HTR-8/SVneo (cell line): ENCODE results near the gene CLIP2.
"Not testable (repeated sequence)": the region's sequence is repeated elsewhere in the genome, so short reads cannot be mapped to it uniquely, and the experiment has no call there.

ENCODE experiments used
- DNase-seq: peaks from one replicate; pipeline ENCODE4 v3.0.0; 2011; ENCODE audit warnings: low spot score, mixed read lengths; ENCODE audit not compliant: insufficient read length
- FAIRE-seq: peaks from 2 replicates; lab custom pipeline; 2011; peaks lifted over from hg19 to GRCh38; lab: Jason Lieb, UNC

CLIP2 gene

GRCh38 chr7:74364061-74364460, 74.9 kb downstream of the CLIP2 start:
- no peak for DNase-seq
- no peak for FAIRE-seq

DNA sequence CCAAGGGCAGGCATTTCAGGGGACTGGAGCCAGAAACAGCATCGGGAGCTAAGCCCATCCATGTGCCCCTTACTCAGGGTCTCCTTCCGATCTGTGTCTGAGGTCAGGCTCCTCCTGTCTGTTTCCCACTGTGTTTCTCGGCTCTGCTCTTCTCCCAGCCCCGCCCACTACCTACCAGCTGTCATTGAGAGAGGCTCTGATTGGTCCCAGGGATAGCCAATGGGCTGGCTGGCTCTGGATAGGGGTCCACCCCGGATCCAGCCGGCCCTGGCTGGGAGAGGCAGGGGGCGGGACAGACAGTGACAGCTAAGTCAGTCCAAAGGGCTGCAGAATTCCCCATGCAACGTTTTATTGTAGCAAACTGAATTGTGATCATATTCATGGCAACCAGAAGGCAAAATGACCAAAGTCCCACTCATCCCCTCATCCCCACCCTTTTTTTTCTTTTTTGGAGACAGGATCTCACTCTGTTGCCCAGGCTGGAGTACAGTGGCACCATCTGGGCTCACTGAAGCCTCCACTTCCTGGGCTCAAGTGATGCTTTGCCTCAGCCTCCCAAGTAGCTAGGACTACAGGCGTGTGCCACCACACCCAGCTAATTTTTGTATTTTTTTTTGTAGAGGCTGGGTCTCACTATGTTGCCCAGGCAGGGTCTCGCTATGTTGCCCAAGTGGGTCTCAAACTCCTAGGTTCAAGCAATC, 76.3 kb downstream of the CLIP2 start:
- no peak for FAIRE-seq

GRCh38 chr7:74371381-74372341, 82.5 kb downstream of the CLIP2 start:
- FAIRE-seq (no peak), DNase-seq (no peak)

More for the DNA sequence above, 76.3 kb downstream of the CLIP2 start:
- peak; percentile 80 for DNase-seq

DNA sequence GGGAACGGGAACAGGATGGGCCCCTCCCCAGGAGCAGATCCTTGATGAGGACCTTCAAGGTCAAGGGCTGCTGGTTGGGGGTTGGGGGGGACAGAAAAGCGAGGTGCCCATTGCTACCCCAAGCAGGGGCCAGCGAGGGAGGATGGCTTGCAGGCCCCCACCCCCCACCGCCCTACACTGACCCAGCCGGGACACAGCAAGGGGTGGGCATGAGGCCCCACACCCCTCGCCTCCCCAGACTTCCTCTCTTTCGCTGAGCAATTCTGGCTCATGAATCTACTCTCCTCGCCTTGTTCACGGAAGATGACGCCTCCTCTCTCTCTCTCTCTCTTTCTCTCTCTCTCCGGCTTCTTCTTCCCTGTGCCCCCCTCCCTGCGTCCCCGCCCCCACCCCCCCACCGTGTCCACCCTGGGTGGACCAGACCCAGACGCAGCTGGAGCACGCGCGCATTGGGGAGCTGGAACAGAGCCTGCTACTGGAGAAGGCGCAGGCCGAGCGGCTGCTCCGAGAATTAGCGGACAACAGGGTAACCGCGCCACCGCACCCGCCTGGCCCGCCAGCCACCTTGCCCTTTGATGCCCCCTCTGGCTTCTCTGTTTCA, 83.4 kb downstream of the CLIP2 start:
- FAIRE-seq: no peak
- no peak for DNase-seq

GRCh38 chr7:74373536-74373935, 84.3 kb downstream of the CLIP2 start:
- FAIRE-seq (no peak), DNase-seq (no peak)

- DNase-seq (no peak), FAIRE-seq (no peak)
These were observed 86.6 kb downstream of the CLIP2 start for GRCh38 chr7:74375726-74376220.

DNA sequence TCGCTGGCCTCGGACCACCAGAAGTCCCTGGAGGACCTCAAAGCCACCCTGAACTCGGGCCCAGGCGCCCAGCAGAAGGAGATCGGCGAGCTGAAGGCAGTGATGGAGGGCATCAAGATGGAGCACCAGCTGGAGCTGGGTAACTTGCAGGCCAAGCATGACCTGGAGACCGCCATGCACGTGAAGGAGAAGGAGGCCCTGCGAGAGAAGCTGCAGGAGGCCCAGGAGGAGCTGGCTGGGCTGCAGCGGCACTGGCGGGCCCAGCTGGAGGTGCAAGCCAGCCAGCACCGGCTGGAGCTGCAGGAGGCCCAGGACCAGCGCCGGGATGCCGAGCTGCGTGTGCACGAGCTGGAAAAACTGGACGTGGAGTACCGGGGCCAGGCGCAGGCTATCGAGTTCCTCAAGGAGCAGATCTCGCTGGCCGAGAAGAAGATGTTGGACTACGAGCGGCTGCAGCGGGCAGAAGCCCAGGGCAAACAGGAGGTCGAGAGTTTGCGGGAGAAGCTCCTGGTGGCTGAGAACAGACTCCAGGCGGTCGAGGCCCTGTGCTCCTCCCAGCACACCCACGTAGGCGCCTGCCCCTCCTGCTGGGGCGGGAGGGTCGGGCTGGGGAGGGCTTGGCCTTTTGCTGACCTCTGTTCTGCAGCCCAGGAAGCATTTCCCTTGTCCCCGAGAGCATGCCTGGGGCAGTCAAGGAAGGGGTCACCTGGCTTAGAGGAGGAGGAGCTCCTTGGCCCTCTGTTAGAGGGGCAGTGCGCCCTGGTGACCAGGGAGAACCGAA, 87.2 kb downstream of the CLIP2 start:
- DNase-seq (no peak), FAIRE-seq (no peak)

DNA sequence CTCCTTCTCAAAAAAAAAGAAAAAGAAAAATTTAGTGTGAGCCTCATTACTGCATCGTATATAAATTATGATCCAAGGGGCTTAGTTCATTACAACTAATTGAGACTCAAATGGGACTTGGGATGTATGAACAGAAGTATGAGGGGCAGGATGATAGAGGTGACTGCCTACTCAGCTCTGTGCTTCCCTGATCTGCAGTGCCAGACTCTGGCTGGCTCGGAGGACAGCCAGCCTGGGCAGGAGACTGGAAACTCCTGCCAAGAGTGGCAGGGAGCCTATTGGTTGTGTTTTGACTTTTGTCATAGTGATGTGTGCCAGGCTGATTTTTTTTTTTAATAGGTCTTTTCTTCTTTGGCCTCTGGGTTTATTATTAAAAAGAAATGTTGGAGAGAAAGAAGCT, 90.7 kb downstream of the CLIP2 start:
- FAIRE-seq: no peak
- DNase-seq: no peak

DNA sequence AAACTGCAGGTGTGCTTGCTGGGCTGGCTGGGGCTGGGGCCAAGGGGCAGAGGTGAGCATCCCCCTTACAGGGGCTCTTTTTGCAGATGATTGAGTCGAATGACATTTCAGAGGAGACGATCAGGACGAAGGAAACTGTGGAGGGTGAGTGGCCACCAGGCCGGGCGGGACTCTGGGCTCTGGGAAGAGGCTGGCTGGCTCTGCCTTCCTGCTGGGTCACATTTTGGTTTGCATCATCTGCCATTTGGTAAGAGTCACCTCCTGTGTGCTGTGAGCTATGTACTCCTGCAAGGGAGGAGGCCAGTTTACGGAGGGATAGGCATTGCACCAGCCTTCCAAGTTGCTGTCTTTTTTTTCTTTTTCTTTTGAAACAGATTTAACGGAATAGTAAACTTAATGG, 91.5 kb downstream of the CLIP2 start:
- no peak for FAIRE-seq
- DNase-seq: no peak

GRCh38 chr7:74384086-74384485, 94.9 kb downstream of the CLIP2 start:
- FAIRE-seq, DNase-seq: not testable (repeated sequence)

DNA sequence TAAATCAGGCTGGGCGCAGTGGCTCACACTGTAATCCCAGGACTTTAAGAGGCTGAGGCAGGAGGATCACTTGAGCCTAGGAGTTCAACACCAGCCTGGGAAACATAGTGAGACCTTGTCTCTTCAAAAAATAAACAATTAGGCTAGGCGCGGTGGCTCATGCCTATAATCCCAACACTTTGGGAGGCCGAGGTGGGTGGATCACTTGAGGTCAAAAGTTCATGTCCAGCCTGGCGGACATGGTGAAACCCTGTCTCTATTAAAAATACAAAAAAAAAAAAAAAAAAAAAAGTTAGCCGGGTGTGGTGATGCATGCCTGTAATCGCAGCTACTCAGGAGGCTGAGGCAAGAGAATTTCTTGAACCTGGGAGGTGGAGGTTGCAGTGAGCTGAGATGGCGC, 95.6 kb downstream of the CLIP2 start:
- not testable (repeated sequence) for FAIRE-seq, DNase-seq

- FAIRE-seq: no peak
- no peak for DNase-seq
These were observed 98.4 kb downstream of the CLIP2 start for GRCh38 chr7:74387606-74388005.

- no peak for FAIRE-seq
- no peak for DNase-seq
These were observed 99.7 kb downstream of the CLIP2 start for GRCh38 chr7:74388880-74389415.

DNA sequence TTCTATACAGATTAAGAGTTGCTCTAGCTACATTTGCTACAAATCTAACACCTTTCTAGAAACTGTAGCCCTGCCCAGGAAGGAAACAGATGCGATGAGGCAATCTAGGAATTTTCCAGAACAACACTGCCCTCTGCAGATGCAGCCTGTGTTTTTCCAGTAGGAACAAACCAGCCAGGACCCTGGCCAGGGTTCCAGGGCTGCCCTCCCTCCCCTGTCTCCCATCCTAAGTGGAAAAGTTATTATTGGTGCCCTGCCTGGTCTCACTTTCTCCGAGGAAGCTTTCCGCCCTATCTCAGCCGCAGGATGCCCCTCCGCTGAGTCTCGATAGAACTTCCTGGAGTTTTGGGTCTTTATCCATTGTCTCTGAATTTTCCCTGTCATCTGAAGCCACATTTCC, 104.5 kb downstream of the CLIP2 start:
- DNase-seq, FAIRE-seq: not testable (repeated sequence)

GRCh38 chr7:74394601-74395000, 105.4 kb downstream of the CLIP2 start:
- DNase-seq, FAIRE-seq: not testable (repeated sequence)

DNA sequence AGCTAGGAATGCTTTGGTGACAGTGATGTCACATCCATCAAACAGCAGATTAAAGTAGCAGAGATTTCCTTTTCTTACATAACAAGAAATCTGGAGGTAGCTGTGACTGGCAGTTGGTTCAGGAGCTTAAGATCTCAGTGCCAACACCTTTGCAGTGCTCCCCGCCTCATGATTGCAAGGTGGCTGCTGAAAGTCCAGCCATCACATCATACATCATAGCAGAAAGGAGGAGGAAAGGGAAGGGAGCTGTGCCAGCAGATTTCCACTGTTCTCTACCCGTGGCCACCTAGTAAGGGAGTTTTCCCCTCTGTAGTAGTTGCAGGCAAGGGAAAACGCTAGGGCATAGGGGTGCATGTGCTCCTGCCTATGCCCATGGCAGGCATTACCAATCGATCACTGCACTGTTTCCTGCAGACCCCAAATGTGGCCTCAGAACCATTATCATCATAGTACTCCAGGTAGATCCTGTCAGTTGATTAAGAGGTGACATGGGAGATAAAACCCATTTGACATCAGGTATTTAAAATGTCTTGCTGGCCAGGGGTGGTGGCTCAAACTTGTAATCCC, 106.6 kb downstream of the CLIP2 start:
- FAIRE-seq (no peak), DNase-seq (no peak)

DNA sequence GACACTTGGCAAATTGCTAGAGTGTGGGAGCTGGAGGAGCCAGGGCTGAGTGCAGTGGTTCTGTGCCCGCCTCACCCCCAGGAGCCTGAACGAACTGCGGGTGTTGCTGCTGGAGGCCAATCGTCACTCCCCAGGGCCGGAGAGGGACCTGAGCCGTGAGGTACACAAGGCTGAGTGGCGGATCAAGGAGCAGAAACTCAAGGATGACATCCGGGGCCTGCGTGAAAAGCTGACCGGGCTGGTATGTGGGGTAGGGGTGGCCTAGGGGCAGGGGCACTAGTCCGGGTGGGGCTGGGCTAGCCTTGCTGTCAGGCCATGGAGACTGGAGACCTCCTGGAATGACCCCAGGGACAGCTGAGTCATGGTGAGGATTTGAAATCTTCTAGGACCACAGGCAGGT, 107.8 kb downstream of the CLIP2 start:
- no peak for FAIRE-seq

GRCh38 chr7:74398426-74398825, 109.2 kb downstream of the CLIP2 start:
- DNase-seq (no peak), FAIRE-seq (no peak)

More for the DNA sequence above, 107.8 kb downstream of the CLIP2 start:
- no peak for DNase-seq

DNA sequence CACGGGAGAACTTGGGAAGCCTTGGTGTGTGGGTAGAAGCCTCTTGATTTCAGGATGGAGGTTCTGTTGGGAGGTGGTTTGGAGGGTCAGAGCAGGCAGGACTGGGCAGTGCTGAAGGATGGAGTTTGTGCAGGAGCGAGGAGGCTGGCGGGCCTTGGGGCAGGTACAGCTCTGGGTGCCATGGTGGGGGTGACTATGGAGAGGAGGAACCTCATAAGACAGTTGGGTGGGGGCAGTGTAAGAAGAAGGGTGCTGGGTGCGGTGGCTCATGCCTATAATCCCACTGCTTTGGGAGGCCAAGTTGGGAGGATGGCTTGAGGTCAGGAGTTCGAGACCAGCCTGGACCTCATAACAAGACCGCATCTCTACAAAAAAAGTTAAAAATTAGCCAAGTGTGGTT, 109.8 kb downstream of the CLIP2 start:
- DNase-seq (no peak), FAIRE-seq (no peak)
